ENCODE measurements around the gene DDN.

Gene DDN

DNA sequence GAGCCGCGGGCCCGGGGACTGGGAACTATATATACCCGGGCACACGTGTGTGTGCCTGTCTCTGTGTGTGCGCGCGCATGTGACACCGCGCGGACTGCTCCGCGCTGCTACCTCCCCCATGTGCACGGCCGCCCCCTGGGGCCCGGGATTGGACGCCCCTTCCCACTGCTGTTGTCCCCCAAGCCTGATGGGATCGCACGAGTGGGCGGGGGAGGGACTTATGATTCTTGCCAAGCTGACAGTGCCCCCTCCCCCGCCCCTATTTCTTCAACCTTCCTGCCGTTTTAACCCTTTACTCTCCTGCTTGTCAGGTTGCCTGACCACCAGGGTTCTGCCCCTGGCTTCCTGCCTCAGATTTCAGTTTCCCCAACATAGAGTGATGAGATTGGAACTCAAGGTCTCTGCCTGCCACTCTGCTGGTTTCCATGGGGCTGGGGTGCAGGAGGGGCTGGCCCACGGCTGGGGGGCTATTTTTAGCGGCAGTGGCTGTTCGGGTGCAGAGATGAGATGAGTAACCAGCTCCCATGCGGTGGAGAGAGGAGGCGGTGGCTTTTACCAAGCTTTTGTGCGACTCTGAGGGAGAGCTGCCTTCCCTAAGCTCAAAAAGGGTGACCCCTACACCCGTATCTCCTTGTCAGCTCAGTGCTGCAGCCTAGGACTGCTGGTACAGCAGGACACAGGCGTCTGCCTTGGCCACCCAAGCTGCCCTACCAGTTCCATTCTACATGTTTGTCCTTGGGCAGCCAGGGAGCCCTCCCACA, at the start of gene DDN:
Gene DDN, minus strand, starts transcription at position 5 of the 761 bp plus-strand sequence. CDS start 88 bp downstream, outside the sequence.
- peak; percentile 91 for DNase-seq

DNA sequence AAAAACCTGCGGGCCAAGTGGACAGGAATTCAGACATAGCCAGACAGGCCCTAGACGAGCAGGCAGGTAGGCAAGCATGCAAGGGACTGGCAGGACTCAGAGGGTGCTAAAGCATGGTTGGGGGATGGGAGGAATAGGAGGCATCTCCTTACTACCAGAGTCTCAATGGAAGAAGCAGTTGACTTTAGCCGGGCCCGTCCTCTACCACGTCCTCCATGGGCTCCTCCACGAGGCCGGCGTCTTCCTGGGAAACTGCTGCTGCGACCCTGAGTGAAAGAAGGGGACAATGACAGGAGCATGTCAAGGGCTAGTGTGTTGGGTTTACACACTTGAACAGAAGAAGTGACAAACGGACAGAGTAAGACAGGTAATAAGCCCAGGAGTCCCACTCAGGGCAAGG, 49.8 kb upstream of the DDN start:
- no peak for DNase-seq

DNA sequence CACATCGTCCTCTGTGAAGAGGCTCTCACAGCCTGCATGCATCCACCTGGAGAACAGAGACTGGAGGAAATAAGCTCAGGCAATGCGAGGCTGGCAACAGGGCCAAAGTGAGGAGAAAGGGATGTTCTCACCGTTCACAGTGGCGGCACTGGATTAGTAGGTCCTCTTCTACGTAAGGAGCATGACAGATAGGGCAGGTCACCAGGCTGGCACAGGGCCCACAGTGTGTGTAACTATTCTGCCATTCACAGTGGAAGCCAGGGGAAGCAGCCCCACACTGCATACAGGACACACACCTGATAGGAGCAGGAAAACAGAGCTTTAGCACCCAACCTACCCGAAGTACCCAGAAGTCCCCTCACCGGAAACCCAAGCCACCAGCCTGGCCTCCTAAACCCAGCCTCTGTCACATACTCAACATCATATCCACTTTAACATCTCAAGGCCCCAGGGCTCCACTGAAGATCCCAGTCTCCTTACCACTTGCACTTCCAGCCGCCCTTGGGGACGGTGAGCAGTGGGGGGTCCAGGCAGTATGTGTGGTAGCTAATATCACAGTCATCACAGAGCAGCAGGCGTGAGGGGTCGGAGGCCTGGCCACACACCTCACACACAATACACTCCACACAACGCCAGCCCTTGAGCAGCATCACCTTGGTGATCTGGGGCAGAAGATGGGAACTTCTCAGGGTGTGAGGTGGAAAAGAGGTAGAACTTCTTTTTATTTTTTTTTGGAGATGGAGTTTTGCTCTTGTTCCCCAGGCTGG, 47.1 kb upstream of the DDN start:
- DNase-seq = no peak

DNA sequence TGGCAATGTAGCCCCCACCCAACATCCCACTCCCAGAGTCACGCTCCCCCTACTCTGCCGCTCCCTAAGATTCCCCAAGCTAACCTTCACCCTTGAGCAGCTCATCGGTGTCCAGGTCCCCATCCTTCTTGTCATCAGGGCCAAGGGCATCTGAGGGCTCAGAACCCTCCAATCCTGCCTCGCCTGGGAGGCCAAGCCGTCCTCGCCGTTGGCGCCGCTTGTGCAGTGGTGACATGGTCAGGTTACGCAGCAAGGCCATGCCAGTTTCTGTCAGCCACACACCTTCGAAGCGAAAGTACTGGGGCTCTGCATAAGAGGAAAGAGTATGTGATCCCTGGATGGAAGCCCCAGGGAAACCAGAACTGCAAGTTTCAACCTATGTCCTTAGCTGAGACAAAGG, 45.5 kb upstream of the DDN start:
- no peak for DNase-seq

DNA sequence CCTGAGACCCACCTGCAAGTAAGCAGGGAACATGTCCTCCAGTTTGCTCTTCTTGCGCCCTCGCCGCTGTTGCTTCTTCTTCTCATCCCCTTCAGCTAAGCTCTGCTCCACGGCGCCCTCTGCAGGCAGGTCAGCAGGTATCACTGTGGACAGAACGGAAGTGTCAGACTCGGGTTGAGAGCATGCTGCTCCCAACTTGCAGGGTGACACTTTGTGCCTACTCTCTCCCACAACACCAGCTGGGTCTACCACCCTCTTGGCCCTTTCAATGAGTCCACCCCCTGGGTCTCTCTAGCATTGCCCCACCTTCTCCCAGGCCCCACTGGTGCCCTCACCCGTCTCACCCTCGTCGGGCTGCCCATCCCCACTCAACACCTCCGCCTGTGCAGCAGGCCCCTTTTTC, 44.7 kb upstream of the DDN start:
- DNase-seq = peak; percentile 66

DNA sequence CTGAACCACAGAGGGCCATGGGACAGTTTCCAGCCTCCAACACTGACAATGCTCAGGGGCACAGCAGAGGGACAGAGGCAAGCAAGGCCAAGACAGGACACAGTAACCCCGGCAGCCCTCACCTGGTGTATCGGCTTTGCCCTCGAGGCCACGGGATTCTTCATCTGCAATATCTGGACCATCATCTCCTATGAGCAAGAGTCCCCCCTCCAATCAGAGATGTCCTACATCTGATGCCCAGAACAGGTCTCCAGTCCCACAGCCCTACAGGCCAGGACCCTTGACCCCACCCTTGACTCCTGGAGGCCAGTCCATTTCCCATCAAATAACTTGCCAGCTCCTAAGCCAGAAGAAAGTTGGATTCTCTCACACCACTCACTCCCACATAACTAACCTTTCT, 44.1 kb upstream of the DDN start:
- no peak for DNase-seq

DNA sequence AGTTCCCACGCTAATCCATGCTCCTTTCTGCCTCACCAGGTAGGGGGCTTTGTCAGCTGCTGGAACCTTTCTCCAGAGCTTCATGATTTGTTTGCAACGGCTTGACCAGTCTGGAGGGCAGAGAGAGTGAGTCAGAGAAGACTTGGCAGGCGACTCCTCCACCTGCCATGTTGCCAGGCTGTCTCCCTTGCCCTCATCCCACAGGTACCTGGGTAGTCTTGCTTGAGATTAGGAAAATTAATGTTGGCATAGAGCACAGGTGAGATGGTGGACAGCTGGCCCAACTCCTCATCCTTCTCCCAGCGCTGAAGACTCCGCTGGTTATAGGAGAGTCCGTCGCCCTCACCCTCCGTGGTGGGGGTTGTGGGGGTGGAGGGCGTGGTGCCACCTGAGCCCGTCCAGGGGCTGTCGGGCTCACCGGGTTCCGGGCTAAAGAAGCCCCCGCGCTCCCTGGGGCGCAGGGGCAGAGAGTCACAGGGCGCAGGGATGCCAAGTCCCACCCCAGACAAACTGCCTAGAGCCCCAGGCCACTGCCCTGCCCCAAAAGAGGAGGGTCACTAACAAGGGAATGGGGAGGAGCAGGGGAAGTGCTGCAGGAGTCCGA, 42.8 kb upstream of the DDN start:
- no peak for DNase-seq

DNA sequence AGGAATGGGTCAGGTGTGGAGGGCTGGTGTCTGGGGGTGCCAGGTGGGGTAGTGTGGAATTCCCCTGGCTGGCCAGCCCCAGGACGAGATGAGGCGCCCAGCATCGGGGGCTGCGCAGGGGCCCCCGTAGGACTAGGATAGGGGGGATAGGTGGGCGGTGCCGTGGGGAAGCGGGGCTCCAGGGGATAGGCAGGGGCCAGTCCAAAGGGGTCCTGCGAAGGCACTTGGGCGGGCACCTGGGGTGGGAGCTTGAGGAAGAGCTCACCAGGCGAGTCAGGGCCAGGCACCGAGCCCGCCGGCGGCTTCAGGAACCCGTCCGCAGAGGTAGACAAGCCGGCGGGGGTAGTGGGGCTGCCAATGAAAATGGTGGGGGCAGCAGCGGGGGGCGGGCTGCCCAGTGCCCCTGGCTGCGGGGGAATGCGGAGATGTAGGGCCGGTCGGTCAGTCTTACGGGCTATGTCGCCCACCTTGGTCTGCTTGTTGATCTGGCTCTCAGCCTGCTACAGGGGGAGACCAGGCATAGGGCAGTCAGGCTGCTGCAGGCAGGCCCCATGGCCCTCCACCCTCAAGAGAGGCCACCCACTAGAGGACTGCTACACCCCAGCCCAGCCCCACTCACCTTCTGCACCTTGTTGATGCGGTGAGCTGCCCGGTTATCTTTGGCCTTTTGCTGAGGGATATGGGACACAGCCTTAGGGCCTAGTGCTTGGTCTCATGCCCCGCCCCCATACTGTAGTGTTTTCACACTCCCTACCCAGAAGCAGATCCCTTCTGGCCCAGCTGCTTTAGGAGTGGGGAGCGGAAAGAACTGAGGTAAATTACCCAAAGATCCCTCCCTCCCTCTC, 42.1 kb upstream of the DDN start:
- no peak for DNase-seq

DNA sequence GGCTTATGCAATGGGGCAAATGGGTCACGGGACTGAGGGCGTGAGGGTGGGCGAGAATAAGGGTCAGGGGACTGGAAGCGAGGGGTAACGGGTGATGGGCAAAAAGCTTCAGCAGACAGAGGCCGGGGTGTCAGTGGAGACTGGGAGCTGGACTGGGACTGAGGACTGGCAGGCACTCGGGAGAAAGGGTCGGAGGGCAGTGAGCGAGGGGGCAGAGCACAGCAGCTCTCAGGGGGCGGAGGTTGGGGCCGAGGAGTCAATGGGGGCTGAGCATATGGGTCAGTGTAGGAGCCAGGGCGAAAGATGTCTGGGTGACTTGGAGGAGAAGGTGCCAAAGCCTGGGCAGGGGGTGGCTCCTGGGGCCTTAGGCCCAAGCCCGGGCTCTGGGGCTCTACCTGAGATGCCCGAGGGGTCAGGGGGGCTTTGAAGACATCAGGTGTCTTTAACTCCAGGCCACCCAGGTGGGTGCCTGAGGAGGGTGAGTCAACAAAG, 41.2 kb upstream of the DDN start:
- DNase-seq = no peak

DNA sequence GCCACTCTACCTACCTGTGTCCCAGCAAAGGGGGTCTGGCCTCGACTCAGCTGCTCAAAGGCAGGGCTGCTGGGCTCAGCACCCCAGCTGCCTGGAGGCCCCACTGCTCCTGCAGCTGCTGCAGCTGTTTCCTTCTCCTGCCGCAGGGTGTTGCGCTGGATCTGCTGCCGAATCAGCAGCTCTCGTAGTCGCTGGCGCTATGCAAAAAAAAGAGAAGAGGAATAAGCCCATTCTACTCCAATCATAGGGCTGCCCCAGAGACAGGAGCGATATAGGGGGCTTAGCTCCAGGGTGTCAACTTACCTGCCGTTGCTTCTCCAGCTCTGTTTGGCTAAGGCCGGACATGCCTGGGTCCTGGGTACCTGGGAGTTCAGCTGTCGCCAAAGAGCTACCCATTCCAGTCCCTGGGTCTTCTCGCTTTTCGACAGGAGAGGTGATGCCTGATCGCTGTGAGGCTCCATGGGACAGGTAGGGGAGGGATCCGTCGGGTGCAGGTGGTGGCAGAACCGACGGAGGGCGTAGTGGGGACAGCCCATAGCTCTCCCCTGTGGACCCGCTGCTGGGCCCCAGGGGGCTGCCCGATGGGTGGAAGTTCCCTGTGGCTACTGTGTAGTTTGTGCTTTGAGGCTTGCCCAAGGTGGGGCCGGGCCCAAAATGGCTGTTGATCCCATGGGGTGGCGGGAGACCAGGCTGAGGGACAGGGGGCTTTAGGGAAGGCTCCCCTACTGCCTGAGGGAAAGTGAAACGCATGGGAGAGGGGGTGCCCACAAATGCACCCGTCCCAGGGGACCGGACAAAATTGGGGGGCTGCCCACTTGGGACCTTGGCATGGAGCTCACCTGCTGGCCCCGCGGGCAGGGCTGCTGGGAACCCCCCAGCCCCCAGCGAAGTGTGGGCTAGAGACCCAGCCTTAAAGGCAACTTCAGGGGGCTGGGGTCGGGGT, 40.5 kb upstream of the DDN start:
- no peak for DNase-seq

DNA sequence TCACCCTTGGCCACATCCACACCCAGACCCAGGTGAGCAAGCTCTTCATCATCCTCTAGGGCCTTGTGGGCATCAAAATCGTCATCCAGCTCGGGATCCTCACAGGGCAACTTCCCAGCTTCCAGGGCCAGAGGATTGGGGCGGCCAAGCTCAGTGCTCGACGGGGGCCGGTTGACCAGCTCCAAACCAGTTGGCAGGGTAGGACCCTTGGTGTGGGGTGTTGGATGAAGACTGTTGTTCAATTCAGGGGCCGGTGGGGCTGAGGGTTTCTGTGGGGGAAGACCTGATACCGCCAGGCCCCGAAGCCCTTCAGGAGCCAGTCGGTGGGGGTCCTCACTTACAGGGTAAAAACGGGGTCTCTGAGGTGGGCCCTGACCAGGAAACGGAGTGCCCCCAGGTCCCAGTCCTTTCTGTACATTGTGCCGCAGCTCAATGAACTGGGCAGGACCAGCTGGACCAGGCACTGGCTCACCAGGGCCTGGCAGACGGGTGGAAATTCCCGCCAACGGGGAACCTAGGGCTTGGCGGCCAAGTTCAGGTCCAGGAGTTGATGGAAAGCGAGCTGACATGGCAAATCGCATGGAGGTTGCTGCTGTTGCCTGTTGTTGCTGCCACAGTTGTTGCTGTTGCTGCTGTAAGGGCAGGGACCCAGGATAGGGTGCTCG, 39.2 kb upstream of the DDN start:
- no peak for DNase-seq

DNA sequence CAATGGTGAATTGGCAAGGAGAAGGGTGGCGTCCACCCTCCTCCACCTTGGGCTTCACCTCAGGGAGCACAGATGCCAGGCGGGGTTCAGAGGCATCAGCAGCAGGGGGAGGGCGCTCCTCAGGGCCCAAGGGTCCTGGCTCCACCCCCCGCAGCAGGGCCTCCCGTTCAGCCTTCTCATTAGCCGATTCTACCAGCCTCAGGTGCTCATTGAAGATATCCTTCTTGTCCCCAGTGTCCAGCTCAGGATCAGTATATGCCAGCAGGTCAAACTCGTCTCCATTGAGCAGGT, 38.7 kb upstream of the DDN start:
- no peak for DNase-seq

DNA sequence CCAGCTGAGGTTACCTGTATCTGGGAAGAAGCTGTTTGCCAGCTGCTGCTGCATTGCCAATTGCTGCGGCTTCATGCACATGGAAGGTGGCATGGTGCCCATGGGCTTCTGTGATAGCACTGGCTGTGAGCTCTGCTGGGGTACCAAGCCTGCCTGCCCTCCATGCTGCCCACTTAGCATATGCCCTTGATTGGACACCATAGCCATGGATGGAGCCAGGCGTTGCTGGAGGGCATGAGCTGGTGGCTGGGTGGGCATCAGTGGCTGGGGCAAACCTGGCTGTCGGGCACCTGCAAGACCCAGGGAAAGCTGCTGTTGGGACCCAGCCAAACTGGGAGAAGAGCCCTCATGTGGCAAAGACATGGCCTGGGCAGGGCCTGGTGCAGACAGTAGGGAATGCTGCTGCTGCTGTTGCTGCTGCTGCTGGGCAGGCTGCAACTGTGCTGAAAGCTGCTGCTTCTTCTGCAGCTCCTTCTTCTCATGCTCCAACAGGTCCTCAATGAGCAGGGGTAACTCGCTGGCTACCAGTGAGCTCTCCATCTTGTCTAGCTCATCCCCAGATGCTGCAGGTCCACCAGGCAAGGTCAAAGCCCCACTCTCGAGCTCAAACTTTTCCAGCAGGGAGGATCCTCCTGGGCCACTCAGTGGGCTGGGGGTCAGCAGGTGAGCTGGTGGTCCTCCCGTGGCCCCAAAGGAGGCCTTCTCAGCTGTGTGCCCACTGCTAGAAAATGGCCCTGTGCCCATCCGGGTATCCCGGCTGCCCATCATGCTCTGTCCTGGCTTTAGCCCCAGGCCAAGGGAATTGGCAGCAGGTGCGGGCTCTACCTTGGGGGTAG, 38.2 kb upstream of the DDN start:
- no peak for DNase-seq

DNA sequence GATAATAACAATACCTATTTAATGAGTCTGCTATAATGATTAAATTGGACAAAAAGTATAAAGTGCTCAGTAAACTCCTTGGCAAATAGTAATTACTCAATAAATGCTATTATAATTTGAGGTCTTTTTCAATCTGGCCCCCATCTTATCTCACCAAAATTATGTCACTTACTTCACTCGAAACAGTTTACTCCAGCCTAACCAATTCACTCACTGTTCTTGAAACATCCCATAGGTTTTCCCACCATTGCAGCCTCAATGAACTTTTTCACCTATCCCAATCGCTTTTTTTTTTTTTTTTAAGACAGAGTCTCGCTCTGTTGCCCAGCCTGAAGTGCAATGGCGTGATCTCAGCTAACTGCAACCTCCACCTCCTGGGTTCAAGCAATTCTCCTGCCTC, 36.9 kb upstream of the DDN start:
- DNase-seq = no peak

DNA sequence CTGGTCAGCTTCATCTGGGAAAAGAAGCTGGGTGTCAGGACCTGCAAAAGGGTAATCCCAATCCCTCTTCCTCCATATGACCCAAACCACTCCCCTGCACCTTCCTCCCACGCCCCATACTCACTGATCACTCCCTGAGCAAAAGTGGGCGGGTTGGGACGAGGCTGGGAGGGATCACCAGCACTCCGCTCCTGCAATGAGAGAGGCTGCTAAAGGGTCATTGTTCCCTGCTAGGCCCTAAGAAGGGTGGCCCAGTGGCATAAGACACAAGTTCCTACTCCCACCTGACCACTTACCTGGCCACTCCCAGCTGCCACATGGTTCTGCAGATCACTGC, 35.1 kb upstream of the DDN start:
- DNase-seq = no peak

DNA sequence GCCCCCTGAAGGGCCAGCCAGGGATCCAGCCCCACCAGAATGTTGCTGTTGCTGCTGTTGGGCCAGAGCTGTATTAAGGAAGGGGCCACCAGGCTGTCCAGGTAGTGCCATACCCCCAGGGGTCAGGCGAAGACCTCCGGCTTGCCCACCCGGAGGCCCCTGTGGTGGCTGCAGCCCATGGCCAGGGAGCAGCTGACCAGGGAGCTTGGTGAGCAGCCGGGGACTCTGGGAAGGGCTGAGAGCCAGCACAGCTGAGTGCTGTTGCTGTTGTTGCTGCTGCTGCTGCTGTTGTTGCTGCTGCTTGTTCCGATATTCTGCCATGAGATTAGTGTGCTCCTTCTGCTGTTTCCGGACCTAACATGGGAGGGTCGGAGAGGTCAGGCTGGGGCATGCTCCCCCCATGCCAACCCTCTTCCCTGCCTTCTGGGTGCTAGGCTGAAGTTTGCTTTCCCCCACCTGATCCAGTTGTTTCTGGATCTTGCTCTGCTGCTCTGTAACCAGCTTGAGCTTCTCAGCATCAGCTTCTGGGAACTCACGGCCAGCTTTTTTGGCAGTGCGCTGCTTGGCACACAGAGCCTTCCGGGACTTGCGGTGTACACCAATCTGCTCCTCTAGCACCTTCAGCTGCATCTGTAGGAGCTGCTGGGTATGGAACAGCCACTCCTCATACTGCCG, 34.6 kb upstream of the DDN start:
- no peak for DNase-seq

DNA sequence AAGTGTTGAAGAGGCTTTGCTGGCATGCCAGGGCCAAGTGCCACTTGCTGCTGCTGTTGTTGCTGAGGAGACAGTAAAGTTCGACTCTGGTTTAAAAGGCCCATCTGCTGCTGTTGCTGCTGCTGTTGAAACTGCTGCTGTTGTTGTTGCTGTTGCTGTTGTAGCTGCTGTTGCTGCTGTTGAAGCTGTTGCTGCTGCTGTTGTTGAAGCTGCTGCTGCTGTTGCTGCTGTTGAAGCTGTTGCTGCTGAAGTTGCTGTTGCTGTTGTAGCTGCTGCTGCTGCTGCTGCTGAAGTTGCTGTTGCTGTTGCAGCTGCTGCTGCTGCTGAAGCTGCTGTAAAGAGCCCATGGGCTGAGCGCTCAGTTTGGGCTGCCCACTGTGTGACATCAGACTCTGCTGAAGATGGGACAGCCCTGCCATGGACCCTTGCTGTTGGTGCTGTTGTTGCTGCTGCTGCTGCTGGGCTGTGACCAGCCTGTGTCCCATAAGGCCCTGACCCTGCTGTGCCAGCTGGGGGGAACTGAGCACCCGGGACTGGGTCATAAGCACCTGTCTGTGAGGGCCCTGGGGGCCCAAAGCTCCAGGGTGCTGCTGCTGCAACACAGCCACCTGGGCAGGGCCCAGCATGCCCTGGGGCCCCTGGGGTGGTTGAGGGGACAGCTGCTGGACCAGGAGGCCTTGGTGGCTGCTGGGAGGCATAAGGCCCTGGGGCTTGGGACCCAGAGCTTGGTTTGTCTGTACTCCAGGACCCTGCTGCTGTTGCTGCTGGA, 33.7 kb upstream of the DDN start:
- DNase-seq = no peak

DNA sequence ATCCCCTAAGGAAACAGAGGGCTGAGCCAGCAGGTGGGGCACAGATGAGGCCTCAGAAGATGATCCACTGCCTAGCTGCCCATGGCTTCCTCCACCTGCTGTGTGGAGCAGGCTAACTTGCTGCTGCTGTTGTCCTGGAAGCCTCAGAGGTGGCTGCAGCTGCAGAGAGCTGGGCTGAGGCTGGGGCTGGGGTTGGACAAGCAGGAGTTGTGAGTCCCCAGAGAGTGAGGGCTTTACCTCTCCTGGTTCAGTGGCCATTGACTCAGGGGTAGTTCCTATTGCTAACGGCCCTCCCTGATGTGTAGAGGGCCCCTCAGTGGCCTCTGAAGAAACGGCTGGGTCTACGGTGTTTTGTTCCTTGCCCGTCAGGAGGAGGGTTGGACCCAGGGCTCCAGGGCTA, 33.1 kb upstream of the DDN start:
- no peak for DNase-seq

DNA sequence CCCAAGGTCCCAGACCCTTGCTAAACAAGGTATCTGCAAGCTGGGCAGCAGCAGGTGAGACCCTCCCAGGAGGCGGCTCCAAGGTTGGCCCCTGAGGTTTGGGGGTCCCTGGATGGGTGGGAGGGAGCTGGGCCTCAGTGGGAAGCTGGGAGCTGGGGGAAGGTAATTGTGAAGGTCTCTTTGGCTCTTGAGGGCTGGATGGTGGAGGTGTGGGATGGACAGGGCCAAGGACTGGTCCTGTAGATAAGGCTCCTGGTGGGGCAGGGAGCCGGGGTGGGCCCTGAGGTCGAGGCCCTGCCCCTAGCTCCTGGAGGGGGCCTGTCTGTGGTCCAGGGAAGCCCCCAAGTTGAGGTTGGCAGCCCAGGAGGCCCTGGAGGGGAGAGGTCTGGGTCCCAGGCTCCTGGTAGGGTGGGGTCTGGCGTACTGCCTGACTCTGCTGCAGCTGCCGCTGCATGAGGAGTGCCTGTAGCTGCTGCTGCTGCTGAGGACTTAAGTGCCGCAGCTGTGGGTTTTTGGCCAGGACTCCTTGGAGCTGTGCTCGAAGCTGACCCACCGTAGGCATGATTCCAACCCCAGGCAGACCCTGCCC, 32.5 kb upstream of the DDN start:
- DNase-seq = no peak

All from NCI-H69 (cell line).